Measurements from ENCODE around the gene CYTH1. TPM values are rescaled to one million over a fixed set of nuclear protein-coding genes. Genes with fewer than 3 reads are reported as not detected.

The CYTH1 gene
- total RNA-seq, 1 donor from 2014 or later = 80.8 TPM

GRCh38 chr17:78665952-78666920, 115.8 kb downstream of the CYTH1 start:
- H3K36me3 Mint-ChIP-seq (ENCODE audit: low read depth) = peaks cover 2% of the 10 kb centered on the region
- TF ChIP-seq CTCF (IDR thresholded peaks at IDR 0.05) = no peak

GRCh38 chr17:78665387-78665951, 116.6 kb downstream of the CYTH1 start:
- DNase-seq (ENCODE audit: low spot score) = no peak
- H3K27ac Mint-ChIP-seq (ENCODE audit: unreplicated experiment) = peak overlapping the region; percentile 67
- peaks cover 41% of the 10 kb centered on the region for H3K4me1 Mint-ChIP-seq (ENCODE audit: low read depth)
- no peaks in the 10 kb centered on the region for H3K9me3 Mint-ChIP-seq (ENCODE audit: low read depth)
- no peaks in the 10 kb centered on the region for H3K27me3 Mint-ChIP-seq (ENCODE audit: low read depth)
- H3K4me3 Mint-ChIP-seq (ENCODE audit: unreplicated experiment) = no peak overlapping the region
- TF ChIP-seq CTCF (IDR thresholded peaks at IDR 0.05) = no peak
- H3K36me3 Mint-ChIP-seq (ENCODE audit: low read depth) = no peaks in the 10 kb centered on the region

More at GRCh38 chr17:78665952-78666920, 115.8 kb downstream of the CYTH1 start:
- Mint-ChIP-seq H3K27me3 (ENCODE audit: low read depth) (no peaks in the 10 kb centered on the region), H3K4me1 (ENCODE audit: low read depth) (peaks cover 34% of the 10 kb centered on the region), H3K9me3 (ENCODE audit: low read depth) (no peaks in the 10 kb centered on the region), H3K4me3 (ENCODE audit: unreplicated experiment) (no peak overlapping the region), H3K27ac (ENCODE audit: unreplicated experiment) (peak overlapping the region; percentile 67)
- DNase-seq (ENCODE audit: low spot score) = no peak

GRCh38 chr17:78664476-78665386, 117.3 kb downstream of the CYTH1 start:
- peaks cover 49% of the 10 kb centered on the region for H3K4me1 Mint-ChIP-seq (ENCODE audit: low read depth)
- H3K4me3 Mint-ChIP-seq (ENCODE audit: unreplicated experiment) = no peak overlapping the region
- no peak overlapping the region for H3K27ac Mint-ChIP-seq (ENCODE audit: unreplicated experiment)
- no peak for TF ChIP-seq CTCF (IDR thresholded peaks at IDR 0.05)
- no peak for DNase-seq (ENCODE audit: low spot score)
- no peaks in the 10 kb centered on the region for H3K36me3 Mint-ChIP-seq (ENCODE audit: low read depth)
- H3K9me3 Mint-ChIP-seq (ENCODE audit: low read depth) = no peaks in the 10 kb centered on the region
- no peaks in the 10 kb centered on the region for H3K27me3 Mint-ChIP-seq (ENCODE audit: low read depth)

GRCh38 chr17:78661093-78661770, 120.8 kb downstream of the CYTH1 start:
- H3K4me3 Mint-ChIP-seq (ENCODE audit: unreplicated experiment) = no peak overlapping the region
- no peaks in the 10 kb centered on the region for H3K27me3 Mint-ChIP-seq (ENCODE audit: low read depth)
- H3K36me3 Mint-ChIP-seq (ENCODE audit: low read depth) = no peaks in the 10 kb centered on the region
- peak overlapping the region; percentile 92 for H3K27ac Mint-ChIP-seq (ENCODE audit: unreplicated experiment)
- H3K9me3 Mint-ChIP-seq (ENCODE audit: low read depth) = no peaks in the 10 kb centered on the region
- no peak for TF ChIP-seq CTCF (IDR thresholded peaks at IDR 0.05)
- peak; percentile 70 for DNase-seq (ENCODE audit: low spot score)
- H3K4me1 Mint-ChIP-seq (ENCODE audit: low read depth) = peaks cover 64% of the 10 kb centered on the region
